ENCODE results near the gene VMP1. TPM values are rescaled to one million over a fixed set of nuclear protein-coding genes. Genes with fewer than 3 reads are reported as not detected.
"Not testable (repeated sequence)": the region's sequence is repeated elsewhere in the genome, so short reads cannot be mapped to it uniquely, and the experiment has no call there.

Gene VMP1
- total RNA-seq, 1 experiment from 2014 or later, result 69.4 TPM

- Histone ChIP-seq H2AFZ (ENCODE audit: low read length) (no peak overlapping the region), H3K4me3 (ENCODE audit: low read length) (no peak overlapping the region), H4K20me1 (ENCODE audit: insufficient read depth, low read depth, low read length) (no peaks in the 10 kb centered on the region), H3K9me3 (ENCODE audit: low read length) (no peaks in the 10 kb centered on the region), H3K4me1 (ENCODE audit: low read length) (no peaks in the 10 kb centered on the region), H3K36me3 (ENCODE audit: insufficient read depth, low read length) (peaks cover 21% of the 10 kb centered on the region; the same call in 1 of the 2 replicates), H3K27ac (ENCODE audit: low read length) (no peak overlapping the region), H3K4me2 (ENCODE audit: low read depth, low read length, poor library complexity, severe bottlenecking) (no peak overlapping the region), H3K27me3 (ENCODE audit: low read length) (no peaks in the 10 kb centered on the region), H3K79me2 (ENCODE audit: low read length) (peaks cover 6% of the 10 kb centered on the region; the same call in 1 of the 2 replicates), H3K9me2 (replicated peaks; ENCODE audit: insufficient read depth, low read length) (no peaks in the 10 kb centered on the region), H3K9ac (ENCODE audit: low read length) (no peak overlapping the region)
- DNase-seq, result no peak
Observed at GRCh38 chr17:59776577-59776976, 69.1 kb downstream of the VMP1 start.

GRCh38 chr17:59777033-59777432 is 69.6 kb downstream of the VMP1 start:
- Histone ChIP-seq H3K79me2 (ENCODE audit: low read length) (0 out of 2 replicates have a peak, but pooled peaks cover 2% of the 10 kb centered on the region), H3K4me3 (ENCODE audit: low read length) (no peak overlapping the region), H4K20me1 (ENCODE audit: insufficient read depth, low read depth, low read length) (no peaks in the 10 kb centered on the region), H3K27ac (ENCODE audit: low read length) (no peak overlapping the region), H3K9me3 (ENCODE audit: low read length) (no peaks in the 10 kb centered on the region), H3K9me2 (replicated peaks; ENCODE audit: insufficient read depth, low read length) (no peaks in the 10 kb centered on the region), H3K36me3 (ENCODE audit: insufficient read depth, low read length) (peaks cover 21% of the 10 kb centered on the region; the same call in 1 of the 2 replicates), H3K4me2 (ENCODE audit: low read depth, low read length, poor library complexity, severe bottlenecking) (no peak overlapping the region), H3K9ac (ENCODE audit: low read length) (no peak overlapping the region), H2AFZ (ENCODE audit: low read length) (no peak overlapping the region), H3K4me1 (ENCODE audit: low read length) (no peaks in the 10 kb centered on the region), H3K27me3 (ENCODE audit: low read length) (no peaks in the 10 kb centered on the region)
- DNase-seq, result no peak

- Histone ChIP-seq H3K9ac (ENCODE audit: low read length) (no peak overlapping the region), H2AFZ (ENCODE audit: low read length) (no peak overlapping the region), H3K4me2 (ENCODE audit: low read depth, low read length, poor library complexity, severe bottlenecking) (no peak overlapping the region), H3K27ac (ENCODE audit: low read length) (no peak overlapping the region), H3K4me3 (ENCODE audit: low read length) (no peak overlapping the region), H3K27me3 (ENCODE audit: low read length) (no peaks in the 10 kb centered on the region), H3K4me1 (ENCODE audit: low read length) (peaks cover 9% of the 10 kb centered on the region), H3K9me3 (ENCODE audit: low read length) (no peaks in the 10 kb centered on the region), H3K36me3 (ENCODE audit: insufficient read depth, low read length) (peaks cover 21% of the 10 kb centered on the region; the same call in 1 of the 2 replicates), H3K9me2 (replicated peaks; ENCODE audit: insufficient read depth, low read length) (no peaks in the 10 kb centered on the region), H3K79me2 (ENCODE audit: low read length) (0 out of 2 replicates have a peak, but pooled peaks cover 9% of the 10 kb centered on the region), H4K20me1 (ENCODE audit: insufficient read depth, low read depth, low read length) (no peaks in the 10 kb centered on the region)
- DNase-seq, result no peak
Observed at GRCh38 chr17:59778996-59779395, 71.5 kb downstream of the VMP1 start.

- H3K4me3 ChIP-seq (ENCODE audit: low read length), result no peak overlapping the region
- peaks cover 15% of the 10 kb centered on the region for H3K4me1 ChIP-seq (ENCODE audit: low read length)
- peaks cover 12% of the 10 kb centered on the region; the same call in 1 of the 2 replicates for H3K79me2 ChIP-seq (ENCODE audit: low read length)
- H3K9me3 ChIP-seq (ENCODE audit: low read length), result no peaks in the 10 kb centered on the region
- H3K9me2 ChIP-seq (replicated peaks; ENCODE audit: insufficient read depth, low read length), result no peaks in the 10 kb centered on the region
- H2AFZ ChIP-seq (ENCODE audit: low read length), result no peak overlapping the region
- H3K4me2 ChIP-seq (ENCODE audit: low read depth, low read length, poor library complexity, severe bottlenecking), result no peak overlapping the region
- peaks cover 16% of the 10 kb centered on the region; the same call in 1 of the 2 replicates for H3K36me3 ChIP-seq (ENCODE audit: insufficient read depth, low read length)
- H4K20me1 ChIP-seq (ENCODE audit: insufficient read depth, low read depth, low read length), result no peaks in the 10 kb centered on the region
- no peaks in the 10 kb centered on the region for H3K27me3 ChIP-seq (ENCODE audit: low read length)
- H3K9ac ChIP-seq (ENCODE audit: low read length), result no peak overlapping the region
- H3K27ac ChIP-seq (ENCODE audit: low read length), result no peak overlapping the region
- no peak for DNase-seq
Observed at GRCh38 chr17:59779521-59779920, 72.1 kb downstream of the VMP1 start.

DNA sequence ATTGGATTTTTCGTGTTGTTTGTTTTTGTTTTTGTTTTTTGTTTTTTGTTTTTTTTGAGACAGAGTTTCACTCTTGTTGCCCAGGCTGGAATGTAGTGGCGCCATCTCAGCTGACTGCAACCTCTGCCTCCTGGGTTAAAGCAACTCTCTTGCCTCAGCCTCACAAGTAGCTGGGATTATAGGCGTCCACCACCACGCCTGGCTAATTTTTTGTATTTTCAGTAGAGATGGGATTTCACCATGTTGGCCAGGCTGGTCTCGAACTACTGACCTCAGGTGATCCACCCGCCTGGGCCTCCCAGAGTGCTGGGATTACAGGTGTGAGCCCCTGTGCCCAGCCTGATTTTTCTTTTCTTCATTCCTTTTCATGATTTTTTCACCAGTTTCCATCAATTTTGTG is 73.1 kb downstream of the VMP1 start:
- not testable (repeated sequence) for DNase-seq; H3K27ac ChIP-seq (ENCODE audit: low read length); H3K9me2 ChIP-seq (replicated peaks; ENCODE audit: insufficient read depth, low read length); H3K27me3 ChIP-seq (ENCODE audit: low read length); H3K4me3 ChIP-seq (ENCODE audit: low read length); H3K4me2 ChIP-seq (ENCODE audit: low read depth, low read length, poor library complexity, severe bottlenecking); H4K20me1 ChIP-seq (ENCODE audit: insufficient read depth, low read depth, low read length); H3K9ac ChIP-seq (ENCODE audit: low read length); H2AFZ ChIP-seq (ENCODE audit: low read length); H3K9me3 ChIP-seq (ENCODE audit: low read length)
- Histone ChIP-seq H3K4me1 (ENCODE audit: low read length) (peaks cover 25% of the 10 kb centered on the region), H3K79me2 (ENCODE audit: low read length) (peaks cover 18% of the 10 kb centered on the region), H3K36me3 (ENCODE audit: insufficient read depth, low read length) (peaks cover 12% of the 10 kb centered on the region; the same call in 1 of the 2 replicates)

GRCh38 chr17:59783221-59784047 is 76.0 kb downstream of the VMP1 start:
- peaks cover 44% of the 10 kb centered on the region for H3K4me1 ChIP-seq (ENCODE audit: low read length)
- H3K79me2 ChIP-seq (ENCODE audit: low read length), result peaks cover 21% of the 10 kb centered on the region
- peak overlapping the region; percentile 80 for H3K27ac ChIP-seq (ENCODE audit: low read length)
- no peak overlapping the region for H3K9ac ChIP-seq (ENCODE audit: low read length)
- no peaks in the 10 kb centered on the region for H4K20me1 ChIP-seq (ENCODE audit: insufficient read depth, low read depth, low read length)
- DNase-seq, result no peak
- H2AFZ ChIP-seq (ENCODE audit: low read length), result no peak overlapping the region
- no peaks in the 10 kb centered on the region for H3K27me3 ChIP-seq (ENCODE audit: low read length)
- H3K9me2 ChIP-seq (replicated peaks; ENCODE audit: insufficient read depth, low read length), result no peaks in the 10 kb centered on the region
- no peaks in the 10 kb centered on the region for H3K36me3 ChIP-seq (ENCODE audit: insufficient read depth, low read length)
- H3K4me2 ChIP-seq (ENCODE audit: low read depth, low read length, poor library complexity, severe bottlenecking), result no peak overlapping the region
- no peaks in the 10 kb centered on the region for H3K9me3 ChIP-seq (ENCODE audit: low read length)
- no peak overlapping the region for H3K4me3 ChIP-seq (ENCODE audit: low read length)

- Histone ChIP-seq H3K9ac (ENCODE audit: low read length) (no peak overlapping the region), H3K9me3 (ENCODE audit: low read length) (no peaks in the 10 kb centered on the region), H4K20me1 (ENCODE audit: insufficient read depth, low read depth, low read length) (no peaks in the 10 kb centered on the region), H3K9me2 (replicated peaks; ENCODE audit: insufficient read depth, low read length) (no peaks in the 10 kb centered on the region), H2AFZ (ENCODE audit: low read length) (no peak overlapping the region), H3K4me2 (ENCODE audit: low read depth, low read length, poor library complexity, severe bottlenecking) (peak overlapping the region; percentile 48), H3K27me3 (ENCODE audit: low read length) (no peaks in the 10 kb centered on the region), H3K4me3 (ENCODE audit: low read length) (no peak overlapping the region; the same call in 1 of the 2 replicates), H3K4me1 (ENCODE audit: low read length) (peaks cover 44% of the 10 kb centered on the region), H3K36me3 (ENCODE audit: insufficient read depth, low read length) (no peaks in the 10 kb centered on the region), H3K79me2 (ENCODE audit: low read length) (peaks cover 20% of the 10 kb centered on the region), H3K27ac (ENCODE audit: low read length) (peak overlapping the region; percentile 80; the same call in 1 of the 2 replicates)
- DNase-seq, result no peak
Observed at GRCh38 chr17:59785091-59785799, 77.8 kb downstream of the VMP1 start.

GRCh38 chr17:59786213-59786535 is 78.7 kb downstream of the VMP1 start:
- H3K9ac ChIP-seq (ENCODE audit: low read length), result peak overlapping the region; percentile 38
- no peak for DNase-seq
- peaks cover 44% of the 10 kb centered on the region for H3K4me1 ChIP-seq (ENCODE audit: low read length)
- H3K9me3 ChIP-seq (ENCODE audit: low read length), result no peaks in the 10 kb centered on the region
- peak overlapping the region; percentile 69 for H3K27ac ChIP-seq (ENCODE audit: low read length)
- peaks cover 19% of the 10 kb centered on the region for H3K79me2 ChIP-seq (ENCODE audit: low read length)
- H3K36me3 ChIP-seq (ENCODE audit: insufficient read depth, low read length), result no peaks in the 10 kb centered on the region
- no peaks in the 10 kb centered on the region for H3K9me2 ChIP-seq (replicated peaks; ENCODE audit: insufficient read depth, low read length)
- H4K20me1 ChIP-seq (ENCODE audit: insufficient read depth, low read depth, low read length), result no peaks in the 10 kb centered on the region
- H3K4me3 ChIP-seq (ENCODE audit: low read length), result peak overlapping the region; percentile 29
- H3K27me3 ChIP-seq (ENCODE audit: low read length), result no peaks in the 10 kb centered on the region
- peak overlapping the region; percentile 5; the same call in 1 of the 2 replicates for H2AFZ ChIP-seq (ENCODE audit: low read length)
- H3K4me2 ChIP-seq (ENCODE audit: low read depth, low read length, poor library complexity, severe bottlenecking), result peak overlapping the region; percentile 48
